ENCODE results near the gene DCDC2C. TPM values are rescaled to one million over a fixed set of nuclear protein-coding genes. Genes with fewer than 3 reads are reported as not detected.

DCDC2C gene
- total RNA-seq, 1 experiment from 2014 or later = not detected

- Histone ChIP-seq H3K79me2 (ENCODE audit: low read depth) (no peaks in the 10 kb centered on the region), H3F3A (ENCODE audit: insufficient read depth, low read depth) (no peaks in the 10 kb centered on the region), H3K4me3 (no peak overlapping the region), H3K4me2 (no peak overlapping the region), H2AFZ (no peak overlapping the region), H4K20me1 (ENCODE audit: insufficient read depth) (no peaks in the 10 kb centered on the region), H3K27ac (no peak overlapping the region), H3K9me3 (ENCODE audit: insufficient read depth, low read depth) (no peaks in the 10 kb centered on the region), H3K4me1 (replicated peaks; ENCODE audit: insufficient read depth) (no peaks in the 10 kb centered on the region), H3K36me3 (ENCODE audit: low read depth) (no peaks in the 10 kb centered on the region), H3K27me3 (ENCODE audit: insufficient read depth, low read depth) (peaks cover 93% of the 10 kb centered on the region), H3K9me2 (ENCODE audit: insufficient read depth) (no peaks in the 10 kb centered on the region)
- no TSS peak for BruUV-seq (replicated peaks)
- CTCF ChIA-PET = no interaction called here
- DNase-seq = no peak
- POLR2A ChIA-PET (ENCODE audit: unreplicated experiment) = no interaction called here
- intact Hi-C loops (cut with micrococcal nuclease; ENCODE audit: unreplicated experiment) = no loop called here
- TF ChIP-seq CTCF (conservative IDR thresholded peaks at IDR 0.05) (no peak), EZH2 (IDR thresholded peaks at IDR 0.05; ENCODE audit: low read depth) (no peak)
Observed at GRCh38 chr2:3725458-3726250, 22.3 kb downstream of the DCDC2C start.

GRCh38 chr2:3726511-3726910, 23.1 kb downstream of the DCDC2C start:
- H3K4me3 ChIP-seq = no peak overlapping the region
- no peak overlapping the region for H3K4me2 ChIP-seq
- no TSS peak for BruUV-seq (replicated peaks)
- POLR2A ChIA-PET (ENCODE audit: unreplicated experiment) = no interaction called here
- no peaks in the 10 kb centered on the region for H3F3A ChIP-seq (ENCODE audit: insufficient read depth, low read depth)
- intact Hi-C loops (cut with micrococcal nuclease; ENCODE audit: unreplicated experiment) = no loop called here
- CTCF ChIA-PET = no interaction called here
- TF ChIP-seq EZH2 (IDR thresholded peaks at IDR 0.05; ENCODE audit: low read depth) = no peak
- TF ChIP-seq CTCF (conservative IDR thresholded peaks at IDR 0.05) = no peak
- H2AFZ ChIP-seq = no peak overlapping the region
- peaks cover 93% of the 10 kb centered on the region for H3K27me3 ChIP-seq (ENCODE audit: insufficient read depth, low read depth)
- no peaks in the 10 kb centered on the region for H3K36me3 ChIP-seq (ENCODE audit: low read depth)
- H4K20me1 ChIP-seq (ENCODE audit: insufficient read depth) = no peaks in the 10 kb centered on the region
- DNase-seq = no peak
- H3K4me1 ChIP-seq (replicated peaks; ENCODE audit: insufficient read depth) = no peaks in the 10 kb centered on the region
- no peak overlapping the region for H3K27ac ChIP-seq
- H3K9me3 ChIP-seq (ENCODE audit: insufficient read depth, low read depth) = no peaks in the 10 kb centered on the region
- no peaks in the 10 kb centered on the region for H3K79me2 ChIP-seq (ENCODE audit: low read depth)
- no peaks in the 10 kb centered on the region for H3K9me2 ChIP-seq (ENCODE audit: insufficient read depth)

- no peaks in the 10 kb centered on the region for H3K9me2 ChIP-seq (ENCODE audit: insufficient read depth)
- TF ChIP-seq CTCF (conservative IDR thresholded peaks at IDR 0.05) = no peak
- TF ChIP-seq EZH2 (IDR thresholded peaks at IDR 0.05; ENCODE audit: low read depth) = no peak
- H3K4me3 ChIP-seq = no peak overlapping the region
- H3K27ac ChIP-seq = no peak overlapping the region
- H3K27me3 ChIP-seq (ENCODE audit: insufficient read depth, low read depth) = peaks cover 92% of the 10 kb centered on the region
- no peak for DNase-seq
- no peaks in the 10 kb centered on the region for H4K20me1 ChIP-seq (ENCODE audit: insufficient read depth)
- H3K36me3 ChIP-seq (ENCODE audit: low read depth) = no peaks in the 10 kb centered on the region
- no peaks in the 10 kb centered on the region for H3K79me2 ChIP-seq (ENCODE audit: low read depth)
- no peaks in the 10 kb centered on the region for H3F3A ChIP-seq (ENCODE audit: insufficient read depth, low read depth)
- POLR2A ChIA-PET (ENCODE audit: unreplicated experiment) = no interaction called here
- CTCF ChIA-PET = no interaction called here
- intact Hi-C loops (cut with micrococcal nuclease; ENCODE audit: unreplicated experiment) = loop anchor here (2.0 kb wide), 1 partner anchor 53 kb away; no protein-coding TSS in a partner anchor
- no peak overlapping the region for H2AFZ ChIP-seq
- no TSS peak for BruUV-seq (replicated peaks)
- H3K4me1 ChIP-seq (replicated peaks; ENCODE audit: insufficient read depth) = no peaks in the 10 kb centered on the region
- no peaks in the 10 kb centered on the region for H3K9me3 ChIP-seq (ENCODE audit: insufficient read depth, low read depth)
- H3K4me2 ChIP-seq = no peak overlapping the region
Observed at GRCh38 chr2:3727397-3728045, 24.1 kb downstream of the DCDC2C start.

Data from PC-9 (cell line).